Rectal smooth muscle tissue (tissue), 1 donor: Measurements from ENCODE around the gene IGSF8.
"Not testable (repeated sequence)": the region's sequence is repeated elsewhere in the genome, so short reads cannot be mapped to it uniquely, and the experiment has no call there.

ENCODE experiments used
- H3K27ac ChIP-seq: one replicate; pipeline ENCODE4 v1.7.0; 2013; ENCODE audit warnings: low read depth, low read length, inconsistent platforms
- H3K27me3 ChIP-seq: one replicate; pipeline ENCODE4 v1.7.0; 2013; ENCODE audit warnings: low read length; ENCODE audit not compliant: control insufficient read depth, insufficient read depth
- H3K36me3 ChIP-seq: one replicate; pipeline ENCODE4 v1.7.0; 2013; ENCODE audit warnings: low read length; ENCODE audit not compliant: control insufficient read depth, insufficient read depth
- H3K4me1 ChIP-seq: one replicate; pipeline ENCODE4 v1.7.0; 2013; ENCODE audit warnings: low read length; ENCODE audit not compliant: control insufficient read depth, insufficient read depth
- H3K4me3 ChIP-seq: one replicate; pipeline ENCODE4 v1.7.0; 2013; ENCODE audit warnings: low read length
- H3K9ac ChIP-seq: one replicate; pipeline ENCODE4 v1.7.0; 2013; ENCODE audit warnings: low read length

IGSF8 gene

DNA sequence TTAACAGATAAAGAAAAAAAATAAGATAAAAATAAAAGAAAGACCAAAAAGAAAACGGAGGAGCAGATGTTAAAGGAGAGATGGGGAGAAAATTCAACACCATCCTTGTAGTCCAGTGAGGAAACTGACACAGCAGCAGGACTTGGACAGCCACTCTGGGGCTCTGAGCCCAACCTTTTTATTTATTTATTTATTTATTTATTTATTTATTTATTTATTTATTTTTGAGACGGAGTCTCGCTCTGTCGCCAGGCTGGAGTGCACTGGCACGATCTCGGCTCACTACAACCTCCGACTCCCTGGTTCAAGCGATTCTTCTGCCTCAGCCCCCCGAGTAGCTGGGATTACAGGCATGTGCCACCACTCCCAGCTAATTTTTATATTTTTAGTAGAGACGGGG, 13.0 kb upstream of the IGSF8 start:
- not testable (repeated sequence) for H3K27ac ChIP-seq, H3K27me3 ChIP-seq, H3K9ac ChIP-seq, H3K36me3 ChIP-seq, H3K4me1 ChIP-seq, H3K4me3 ChIP-seq

DNA sequence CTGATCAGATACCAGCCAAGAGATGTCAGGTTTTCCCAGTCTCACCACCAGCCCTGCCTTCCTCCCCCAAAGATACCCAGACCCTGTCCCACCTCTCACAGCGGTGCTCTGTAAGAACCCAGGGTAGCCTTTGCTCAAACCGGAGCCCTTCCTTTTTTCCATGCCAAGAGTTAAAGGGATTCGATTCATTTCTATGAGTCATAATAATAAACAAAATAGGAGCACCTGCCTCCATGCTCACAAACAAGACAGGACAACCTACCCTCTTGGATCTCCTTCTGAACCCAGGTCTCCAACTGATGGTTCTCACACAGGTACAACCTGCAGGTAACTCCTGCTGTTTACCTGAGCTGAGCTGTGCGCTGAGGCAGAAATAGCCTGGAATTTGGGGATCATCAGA, 11.3 kb upstream of the IGSF8 start:
- Histone ChIP-seq H3K4me3 (no peak overlapping the region), H3K4me1 (peaks cover under 1% of the 10 kb centered on the region), H3K9ac (no peak overlapping the region), H3K27ac (no peak overlapping the region), H3K27me3 (no peaks in the 10 kb centered on the region), H3K36me3 (no peaks in the 10 kb centered on the region)

DNA sequence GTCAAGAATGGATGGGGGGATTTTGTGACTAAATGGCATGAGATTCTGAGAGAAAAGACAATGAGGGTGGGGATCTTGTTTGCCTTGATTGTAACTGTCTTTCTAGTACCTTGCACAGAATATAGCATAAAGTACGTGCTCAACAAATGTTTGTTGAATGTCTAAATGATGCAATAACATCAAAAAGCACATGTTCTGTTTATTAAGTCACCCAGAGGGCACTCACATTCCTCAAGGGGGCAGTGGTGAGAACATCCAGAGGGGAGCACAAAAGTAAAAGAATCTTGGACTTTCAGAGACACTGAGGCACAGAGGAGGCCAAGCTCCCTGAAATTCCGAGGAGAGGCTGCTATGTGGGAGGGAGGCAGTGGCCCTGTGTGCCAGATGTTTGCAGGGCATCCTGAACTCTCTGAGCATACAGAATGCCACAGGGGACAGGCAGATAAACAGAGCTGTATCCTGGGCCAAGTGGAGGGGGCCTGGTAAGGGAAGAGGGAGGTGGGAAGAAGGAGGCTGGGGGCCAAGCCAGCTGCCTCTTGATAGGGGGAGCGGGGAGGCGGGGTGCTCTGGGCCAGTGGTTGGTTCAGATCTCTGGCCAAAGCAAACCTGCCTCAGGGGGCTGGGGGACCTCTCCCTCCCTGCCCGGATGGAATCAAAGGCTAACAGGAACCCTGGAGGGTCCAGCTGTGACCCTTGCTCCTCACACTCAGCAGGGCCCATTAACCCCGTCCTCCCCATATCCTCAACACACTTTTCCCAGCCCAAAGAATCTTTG, 10.7 kb upstream of the IGSF8 start:
- Histone ChIP-seq H3K36me3 (no peaks in the 10 kb centered on the region), H3K4me3 (no peak overlapping the region), H3K4me1 (peaks cover 7% of the 10 kb centered on the region), H3K27ac (no peak overlapping the region), H3K9ac (no peak overlapping the region), H3K27me3 (no peaks in the 10 kb centered on the region)

DNA sequence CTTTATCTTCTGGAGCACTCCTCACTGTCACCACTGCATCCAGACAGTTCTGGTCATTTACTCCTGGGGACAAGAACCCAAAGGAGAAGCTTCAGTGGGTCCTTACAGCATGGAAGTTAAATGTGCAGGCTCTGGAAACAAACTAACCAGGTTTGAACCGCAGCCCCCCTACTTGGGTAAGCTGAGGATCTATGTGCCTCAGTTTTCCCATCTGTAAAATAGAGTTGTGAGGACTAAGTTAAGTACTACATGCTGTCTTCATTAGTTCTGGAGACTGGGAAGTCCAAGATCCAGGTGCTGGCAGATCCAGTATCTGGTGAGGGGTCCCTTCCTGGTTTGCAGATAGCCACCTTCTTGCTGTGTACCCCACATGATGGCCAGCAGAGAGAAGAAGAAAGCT, 9.1 kb upstream of the IGSF8 start:
- Histone ChIP-seq H3K4me1 (peaks cover 22% of the 10 kb centered on the region), H3K4me3 (no peak overlapping the region), H3K36me3 (no peaks in the 10 kb centered on the region), H3K9ac (no peak overlapping the region), H3K27ac (no peak overlapping the region), H3K27me3 (no peaks in the 10 kb centered on the region)

DNA sequence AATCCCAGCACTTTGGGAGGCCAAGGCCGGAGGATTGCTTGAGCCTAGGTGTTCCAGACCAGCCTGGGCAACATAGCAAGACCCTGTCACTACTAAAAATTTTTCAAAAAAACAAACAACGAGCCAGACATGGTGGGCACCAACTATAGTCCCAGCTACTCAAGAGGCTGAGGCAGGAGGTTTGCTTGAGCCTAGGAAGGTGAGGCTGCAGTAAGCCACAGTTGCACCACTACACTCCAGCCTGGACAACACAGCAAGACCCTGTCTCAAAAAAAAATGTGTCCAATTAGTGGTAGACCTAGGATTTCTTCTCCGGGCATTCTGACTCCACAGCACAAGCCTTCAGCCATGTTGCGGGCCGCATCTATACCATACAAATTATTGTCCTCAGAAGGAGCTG, 6.7 kb upstream of the IGSF8 start:
- Histone ChIP-seq H3K36me3 (no peaks in the 10 kb centered on the region), H3K27me3 (no peaks in the 10 kb centered on the region), H3K4me1 (peaks cover 37% of the 10 kb centered on the region), H3K9ac (no peak overlapping the region), H3K27ac (no peak overlapping the region), H3K4me3 (no peak overlapping the region)

DNA sequence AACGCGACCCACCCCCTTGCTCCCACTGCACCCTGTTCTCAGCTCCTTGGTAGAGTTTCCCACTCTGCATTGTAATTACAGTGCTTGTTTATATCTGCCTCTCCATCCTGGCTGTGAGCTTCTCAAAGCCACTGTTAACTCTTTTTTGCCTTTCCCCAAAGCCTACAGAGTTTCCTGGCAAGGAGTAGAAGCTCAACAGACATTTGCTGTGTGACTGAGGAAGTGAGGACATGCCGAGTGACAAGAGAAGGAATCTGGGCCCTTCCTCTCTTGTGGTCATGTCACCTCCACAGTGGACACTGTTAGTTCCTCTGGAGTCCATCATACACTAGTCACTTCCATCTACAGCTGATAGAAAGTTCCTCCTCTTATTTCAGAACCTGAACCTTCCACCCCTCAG, 6.1 kb upstream of the IGSF8 start:
- Histone ChIP-seq H3K4me1 (peaks cover 39% of the 10 kb centered on the region), H3K27ac (peak overlapping the region; percentile 63), H3K9ac (no peak overlapping the region), H3K36me3 (no peaks in the 10 kb centered on the region), H3K4me3 (no peak overlapping the region), H3K27me3 (no peaks in the 10 kb centered on the region)

DNA sequence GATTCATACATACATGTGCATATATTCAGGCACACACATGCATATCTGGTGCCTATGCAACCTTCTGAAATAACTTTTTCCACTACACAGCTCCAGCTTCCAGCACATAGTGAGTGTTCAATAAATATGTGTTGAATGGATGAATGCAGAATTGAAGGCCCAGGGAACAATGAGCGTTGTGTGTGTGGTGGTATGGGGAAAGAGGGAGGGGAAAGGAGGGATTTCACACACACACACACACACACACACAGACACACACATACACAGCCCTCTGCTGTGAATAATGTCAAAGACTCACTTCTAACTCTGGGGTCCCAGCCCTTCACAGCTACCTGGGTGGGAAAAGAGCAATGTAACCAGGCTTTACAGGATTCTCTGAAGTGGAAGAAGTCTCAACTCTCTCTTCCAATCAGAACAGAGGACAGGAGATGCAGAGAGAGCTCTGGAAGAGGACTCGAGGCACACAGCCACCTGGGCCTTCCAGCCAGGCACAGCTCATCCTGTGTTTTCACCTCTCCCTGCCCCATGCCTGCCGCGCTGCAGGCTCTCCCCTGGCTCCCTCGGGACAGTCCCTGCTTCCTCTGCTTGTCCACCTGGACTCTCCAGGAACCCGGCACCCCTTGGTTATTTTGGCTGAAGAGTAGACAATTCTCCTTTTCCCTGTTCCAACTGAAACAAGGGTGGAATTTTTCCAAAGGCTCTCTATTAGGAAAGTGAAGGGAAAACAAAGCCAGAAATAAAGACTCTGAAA, 5.4 kb upstream of the IGSF8 start:
- no peak overlapping the region for H3K9ac ChIP-seq
- no peaks in the 10 kb centered on the region for H3K27me3 ChIP-seq
- H3K4me3 ChIP-seq, result no peak overlapping the region
- peaks cover 44% of the 10 kb centered on the region for H3K4me1 ChIP-seq
- peak overlapping the region; percentile 89 for H3K27ac ChIP-seq
- H3K36me3 ChIP-seq, result no peaks in the 10 kb centered on the region

DNA sequence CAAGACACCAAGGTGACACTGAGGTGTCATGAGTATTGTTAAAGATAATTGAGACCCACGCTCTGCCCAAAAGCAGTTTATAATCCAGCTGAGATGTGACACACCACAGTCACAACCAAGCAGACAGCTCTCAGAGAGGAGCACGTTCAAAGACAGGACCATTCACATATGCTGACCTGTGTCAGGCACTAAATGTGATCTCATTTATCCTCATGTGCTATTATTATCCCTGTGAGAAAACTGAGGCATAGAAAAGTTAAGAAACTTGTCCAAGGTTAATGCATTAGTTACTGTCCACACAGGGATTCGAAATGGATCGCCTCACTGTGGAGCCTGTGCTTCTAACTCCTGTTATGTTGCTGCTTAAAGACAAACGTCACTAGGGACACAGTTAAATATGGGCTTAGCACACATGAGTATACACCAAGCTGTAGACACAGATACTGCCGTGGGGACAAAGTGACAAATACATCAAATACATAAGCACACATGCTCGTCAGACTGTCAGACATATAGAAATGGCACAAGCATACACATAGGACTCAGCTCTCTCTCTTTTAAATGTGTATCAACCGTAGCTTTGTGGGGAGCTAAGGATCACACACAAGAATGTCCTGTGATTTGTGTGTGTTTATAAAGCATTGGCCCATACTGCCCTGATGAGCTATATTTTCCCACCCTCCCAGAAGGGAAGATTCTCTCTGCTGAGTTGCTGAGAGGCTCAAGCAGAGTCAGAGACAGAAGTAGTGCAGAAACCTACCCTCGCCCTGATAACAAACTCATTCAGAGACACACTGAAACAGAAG, 3.5 kb upstream of the IGSF8 start:
- Histone ChIP-seq H3K27me3 (no peaks in the 10 kb centered on the region), H3K36me3 (no peaks in the 10 kb centered on the region), H3K27ac (peak overlapping the region; percentile 89), H3K9ac (no peak overlapping the region), H3K4me3 (peak overlapping the region; percentile 17), H3K4me1 (peaks cover 49% of the 10 kb centered on the region)

DNA sequence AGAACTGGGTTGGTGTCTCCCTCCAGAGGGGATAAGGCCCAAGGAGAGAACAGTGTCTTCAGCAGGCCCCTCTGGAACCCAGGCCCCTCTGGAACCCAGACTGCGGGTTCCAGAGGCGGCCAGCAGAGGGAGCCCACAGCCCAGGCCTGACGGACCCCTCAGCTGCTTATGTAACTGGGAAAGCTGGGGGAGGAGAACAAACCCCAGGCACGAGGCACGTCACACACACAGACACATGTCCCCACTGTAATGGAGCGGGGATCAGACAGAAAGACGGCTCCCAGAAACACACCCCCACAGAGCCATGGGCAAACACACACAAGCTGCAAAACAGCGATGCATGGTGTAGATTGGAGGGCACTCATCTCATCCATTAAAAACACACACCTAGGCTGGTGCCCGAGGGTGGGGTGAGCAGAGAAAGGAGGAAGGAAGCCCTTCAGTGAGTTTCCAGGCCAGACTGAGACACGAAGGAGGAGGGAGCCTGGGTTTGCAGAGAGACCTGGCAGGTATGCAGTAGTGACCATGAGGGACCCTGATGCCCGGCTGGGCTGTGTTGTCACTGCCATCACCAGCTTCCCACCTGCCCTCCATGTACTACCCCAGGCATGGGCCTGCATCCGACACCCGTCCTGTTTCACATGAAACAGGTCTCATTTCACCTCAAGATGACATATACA, 2.8 kb upstream of the IGSF8 start:
- no peaks in the 10 kb centered on the region for H3K27me3 ChIP-seq
- peak overlapping the region; percentile 96 for H3K27ac ChIP-seq
- H3K4me1 ChIP-seq, result peaks cover 49% of the 10 kb centered on the region
- H3K9ac ChIP-seq, result no peak overlapping the region
- H3K36me3 ChIP-seq, result no peaks in the 10 kb centered on the region
- H3K4me3 ChIP-seq, result peak overlapping the region; percentile 17

DNA sequence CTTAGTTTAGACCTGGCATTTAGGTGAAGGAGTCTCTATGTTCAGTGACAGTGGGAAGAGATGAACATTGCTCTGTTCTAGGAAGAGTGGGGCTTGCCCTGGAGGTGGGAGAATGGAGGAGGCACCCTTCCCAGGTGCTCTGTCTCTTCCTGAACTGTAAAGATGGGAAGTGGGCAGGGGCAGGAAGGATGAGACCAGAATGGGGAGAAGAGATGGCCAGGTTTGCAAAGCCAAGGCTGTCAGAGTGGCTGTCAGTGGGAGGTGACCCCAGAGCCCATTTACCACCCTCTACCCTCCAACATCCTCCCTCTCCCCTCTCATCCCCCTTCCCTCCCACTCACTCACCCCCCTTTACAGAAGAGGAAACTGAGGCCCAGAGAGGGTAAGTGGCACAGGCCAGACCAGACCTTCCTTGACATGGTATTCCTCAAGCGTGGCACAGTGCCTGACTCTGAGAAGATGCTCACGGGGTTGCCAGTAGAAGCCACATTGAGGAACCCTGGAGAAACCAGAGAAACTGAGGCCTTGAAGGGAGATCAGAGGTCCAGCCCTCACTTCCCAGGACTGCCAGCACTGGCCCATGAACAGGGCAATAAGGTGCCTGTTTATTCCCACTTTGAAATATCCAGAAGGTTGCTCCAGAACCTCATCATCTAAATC, 1.4 kb upstream of the IGSF8 start:
- Histone ChIP-seq H3K4me3 (no peak overlapping the region), H3K4me1 (peaks cover 49% of the 10 kb centered on the region), H3K9ac (no peak overlapping the region), H3K36me3 (no peaks in the 10 kb centered on the region), H3K27me3 (no peaks in the 10 kb centered on the region), H3K27ac (peak overlapping the region; percentile 96)

DNA sequence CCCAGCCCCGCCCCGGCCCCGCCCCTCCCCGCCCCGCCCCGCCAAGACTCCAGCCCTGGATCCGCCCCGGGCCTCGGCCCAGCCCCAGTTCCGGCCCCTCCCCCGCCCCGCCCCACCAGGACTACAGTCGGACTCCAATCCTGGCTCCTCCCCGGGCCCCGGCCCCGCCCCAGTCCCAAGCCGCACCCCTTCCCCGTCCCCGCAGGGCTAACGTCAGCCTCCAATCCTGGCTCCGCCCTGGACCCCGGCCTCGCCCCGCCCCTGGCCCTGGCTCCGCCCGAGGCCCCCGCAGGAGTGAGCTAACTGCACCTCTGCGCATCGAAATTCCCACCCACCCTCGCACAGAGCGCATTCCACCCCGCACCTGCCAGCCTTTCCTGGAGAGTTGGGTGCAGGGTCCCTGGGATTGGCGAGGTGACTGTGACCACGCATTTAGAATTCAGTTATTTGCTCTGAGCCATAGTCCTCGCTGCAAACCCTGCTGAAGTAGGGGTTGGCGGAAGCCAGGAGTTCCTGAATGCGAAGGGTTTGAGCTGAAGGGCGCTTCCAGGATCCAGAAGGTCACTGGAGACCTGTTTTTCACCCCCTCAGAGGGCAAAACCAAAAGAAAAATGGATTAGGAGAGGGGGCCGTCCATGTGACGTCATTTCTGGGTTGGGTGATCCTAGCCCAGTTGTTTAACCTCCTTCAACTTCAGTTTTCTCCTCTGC, 588 bp upstream of the IGSF8 start:
- H3K4me1 ChIP-seq, result peaks cover 41% of the 10 kb centered on the region

More for the DNA sequence above, 588 bp upstream of the IGSF8 start:
- Histone ChIP-seq H3K4me3 (peak overlapping the region; percentile 77), H3K27me3 (no peaks in the 10 kb centered on the region), H3K9ac (peak overlapping the region; percentile 80), H3K36me3 (no peaks in the 10 kb centered on the region), H3K27ac (peak overlapping the region; percentile 96)
